Right renal pelvis (tissue), 4 donors: ENCODE measurements around the gene GCAT. TPM values are rescaled to one million over a fixed set of nuclear protein-coding genes. Genes with fewer than 3 reads are reported as not detected.
A peak's percentile ranks its signal among the peaks of the same experiment; 100 is the strongest.

Experiments used
- DNase-seq, 4 donors: peaks; one replicate each; pipeline ENCODE4 v3.0.0-alpha.2; 2013; ENCODE audit warnings: low read depth in 4 of 4, low spot score in 3 of 4, missing footprints in 1 of 4
- polyA plus RNA-seq, 4 donors: library from polyadenylated mRNA; unstranded; fragments of 120-200 nt; gene quantifications; one replicate each; pipeline ENCODE4 v1.2.1, GENCODE V29; 2013; ENCODE audit not compliant: insufficient read length in 4 of 4

Gene GCAT
- polyA plus RNA-seq, 4 donors, result 14.0 to 18.8 (median 14.4) TPM

- DNase-seq, result no peak
Observed at GRCh38 chr22:37806409-37807333, 1.1 kb upstream of the GCAT start.

- DNase-seq, result no peak
Observed at GRCh38 chr22:37808294-37808657, 542 bp downstream of the GCAT start.

GRCh38 chr22:37809672-37810333 lies 2.1 kb downstream of the GCAT start:
- DNase-seq, result no peak

GRCh38 chr22:37811867-37812266 lies 4.1 kb downstream of the GCAT start:
- DNase-seq, result no peak

GRCh38 chr22:37812869-37813678 lies 5.3 kb downstream of the GCAT start:
- DNase-seq, result no peak

GRCh38 chr22:37815593-37815992 lies 7.9 kb downstream of the GCAT start:
- no peak for DNase-seq

- no peak for DNase-seq
Observed at GRCh38 chr22:37816543-37817180, 8.9 kb downstream of the GCAT start.

GRCh38 chr22:37817705-37818408 lies 10.1 kb downstream of the GCAT start:
- peak in 1 of 4 donors; percentile 70 for DNase-seq

GRCh38 chr22:37818409-37819104 lies 10.8 kb downstream of the GCAT start:
- DNase-seq, result peak in 1 of 4 donors; percentile 34

GRCh38 chr22:37819105-37819433 lies 11.3 kb downstream of the GCAT start:
- DNase-seq, result no peak

GRCh38 chr22:37820350-37820749 lies 12.6 kb downstream of the GCAT start:
- no peak for DNase-seq

- no peak for DNase-seq
Observed at GRCh38 chr22:37822079-37822833, 14.5 kb downstream of the GCAT start.

GRCh38 chr22:37823134-37823985 lies 15.6 kb downstream of the GCAT start, which contains the start of gene GALR3:
Gene GALR3 (plus strand): TSS chr22:37823382. CDS start chr22:37823407, 25 bp downstream.
- DNase-seq, result no peak

GRCh38 chr22:37824674-37825641 lies 17.2 kb downstream of the GCAT start:
- DNase-seq, result peak in 1 of 4 donors; percentile 29

GRCh38 chr22:37827056-37827455 lies 19.3 kb downstream of the GCAT start:
- DNase-seq, result no peak

GRCh38 chr22:37830093-37830842 lies 22.5 kb downstream of the GCAT start:
- no peak for DNase-seq
